Measurements from ENCODE around the gene KCNQ4.

KCNQ4 gene

GRCh38 chr1:40825996-40826395 is 42.4 kb downstream of the KCNQ4 start:
- DNase-seq (ENCODE audit: low spot score): no peak

DNA sequence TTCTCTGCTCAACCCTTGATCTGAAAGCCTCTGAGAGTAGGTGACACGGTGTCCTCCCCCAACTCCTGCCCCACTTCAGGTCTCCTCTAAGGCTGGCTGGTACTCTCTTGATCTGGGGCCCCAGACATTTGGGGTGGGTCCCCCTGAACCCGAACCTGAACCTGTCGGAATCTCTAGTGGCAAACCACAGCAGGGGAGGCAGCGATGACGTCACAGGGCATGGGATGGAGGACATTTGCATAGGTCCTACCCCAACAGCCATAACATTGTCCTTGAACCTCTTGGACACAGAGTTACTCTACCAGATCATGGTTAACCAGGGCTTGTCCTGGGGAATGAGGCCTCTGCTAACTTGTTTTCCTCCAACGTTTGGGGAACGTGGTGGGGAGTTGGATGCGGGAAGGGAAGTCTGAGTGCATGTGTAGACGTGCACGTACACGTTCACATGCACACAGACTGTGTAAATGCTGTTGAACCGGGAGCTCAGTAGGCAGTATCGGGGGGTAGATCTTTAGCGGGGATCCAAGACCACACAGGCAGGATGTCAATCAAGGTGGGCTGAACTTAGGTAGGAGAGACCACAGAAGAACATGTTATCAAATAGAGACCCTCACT is 46.2 kb downstream of the KCNQ4 start:
- H4K91ac ChIP-seq (ENCODE audit: low read depth, low read length, poor library complexity): no peak overlapping the region
- H3K79me1 ChIP-seq (ENCODE audit: low read depth, low read length): no peaks in the 10 kb centered on the region
- H2AFZ ChIP-seq (ENCODE audit: low read length): no peak overlapping the region
- peaks cover 10 to 13% of the 10 kb centered on the region in 2 donors for H3K4me1 ChIP-seq (ENCODE audit: control insufficient read depth in 2 of 2, insufficient read depth in 1 of 2, low read depth in 1 of 2, low read length in 2 of 2)
- H3K27ac ChIP-seq (replicated peaks; ENCODE audit: low read length): no peak overlapping the region
- no peak overlapping the region for H3K9ac ChIP-seq (ENCODE audit: low read depth, low read length, poor library complexity)
- H3K4ac ChIP-seq (ENCODE audit: low read length): no peak overlapping the region
- no CpG with 5 or more reads among the region's 14 CpGs for WGBS, 2 donors (ENCODE audit: extremely low coverage in 2 of 2, insufficient read length in 2 of 2, insufficient replicate concordance in 1 of 2)
- no peaks in the 10 kb centered on the region for H3K36me3 ChIP-seq (replicated peaks in 1 of 2; ENCODE audit: control insufficient read depth in 2 of 2, insufficient read depth in 2 of 2, low read length in 2 of 2)
- H2BK5ac ChIP-seq (ENCODE audit: low read length): peak overlapping the region; percentile 40
- no peak overlapping the region for H3K4me2 ChIP-seq (ENCODE audit: insufficient read depth, low read length, poor library complexity, severe bottlenecking)
- H3K27me3 ChIP-seq (ENCODE audit: control insufficient read depth in 3 of 3, insufficient read depth in 3 of 3, low read depth in 1 of 3, low read length in 3 of 3): peaks cover 0 to 45% (median 2%) of the 10 kb centered on the region in 3 experiments
- H3K18ac ChIP-seq (ENCODE audit: low read length): peak overlapping the region; percentile 5
- H4K8ac ChIP-seq (ENCODE audit: low read depth, low read length): no peak overlapping the region
- H3K4me3 ChIP-seq (ENCODE audit: low read length in 2 of 2): no peak overlapping the region
- peak overlapping the region; percentile 65 for H3K14ac ChIP-seq (ENCODE audit: low read length)
- H2AK5ac ChIP-seq (ENCODE audit: low read depth, low read length): peak overlapping the region; percentile 74
- peak overlapping the region; percentile 16 for H2BK120ac ChIP-seq (ENCODE audit: low read depth, low read length)
- peak overlapping the region; percentile 46 for H2BK15ac ChIP-seq (ENCODE audit: low read length)
- H2BK12ac ChIP-seq (ENCODE audit: low read length): peak overlapping the region; percentile 64
- H3K9me3 ChIP-seq (replicated peaks in 1 of 2; ENCODE audit: control insufficient read depth in 2 of 2, insufficient read depth in 1 of 2, low read depth in 1 of 2, low read length in 2 of 2): peaks cover 2 to 4% of the 10 kb centered on the region in 2 donors
- H3K23ac ChIP-seq (ENCODE audit: low read depth, low read length, poor library complexity): no peak overlapping the region
- DNase-seq (ENCODE audit: low spot score): no peak

More at GRCh38 chr1:40825996-40826395, 42.4 kb downstream of the KCNQ4 start:
- Histone ChIP-seq H3K4me3 (ENCODE audit: low read length in 2 of 2) (no peak overlapping the region), H3K4ac (ENCODE audit: low read length) (peak overlapping the region; percentile 6), H3K18ac (ENCODE audit: low read length) (peak overlapping the region; percentile 73), H2BK120ac (ENCODE audit: low read depth, low read length) (no peak overlapping the region), H3K4me2 (ENCODE audit: insufficient read depth, low read length, poor library complexity, severe bottlenecking) (no peak overlapping the region), H3K9ac (ENCODE audit: low read depth, low read length, poor library complexity) (peak overlapping the region; percentile 50), H2AK5ac (ENCODE audit: low read depth, low read length) (peak overlapping the region; percentile 42), H3K79me1 (ENCODE audit: low read depth, low read length) (no peaks in the 10 kb centered on the region), H3K36me3 (replicated peaks in 1 of 2; ENCODE audit: control insufficient read depth in 2 of 2, insufficient read depth in 2 of 2, low read length in 2 of 2) (no peaks in the 10 kb centered on the region), H3K27me3 (ENCODE audit: control insufficient read depth in 3 of 3, insufficient read depth in 3 of 3, low read depth in 1 of 3, low read length in 3 of 3) (peaks cover 0 to 67% (median 2%) of the 10 kb centered on the region in 3 experiments), H3K4me1 (ENCODE audit: control insufficient read depth in 2 of 2, insufficient read depth in 1 of 2, low read depth in 1 of 2, low read length in 2 of 2) (peaks cover 16 to 34% of the 10 kb centered on the region in 2 donors), H2BK12ac (ENCODE audit: low read length) (peak overlapping the region; percentile 80), H3K9me3 (replicated peaks in 1 of 2; ENCODE audit: control insufficient read depth in 2 of 2, insufficient read depth in 1 of 2, low read depth in 1 of 2, low read length in 2 of 2) (peaks cover 0 to 4% of the 10 kb centered on the region in 2 donors), H3K14ac (ENCODE audit: low read length) (no peak overlapping the region), H2BK5ac (ENCODE audit: low read length) (no peak overlapping the region), H4K8ac (ENCODE audit: low read depth, low read length) (no peak overlapping the region), H4K91ac (ENCODE audit: low read depth, low read length, poor library complexity) (no peak overlapping the region), H3K23ac (ENCODE audit: low read depth, low read length, poor library complexity) (no peak overlapping the region), H3K27ac (replicated peaks; ENCODE audit: low read length) (peak overlapping the region; percentile 82), H2AFZ (ENCODE audit: low read length) (no peak overlapping the region), H2BK15ac (ENCODE audit: low read length) (peak overlapping the region; percentile 7)
- no CpG with 5 or more reads among the region's 5 CpGs for WGBS, 2 donors (ENCODE audit: extremely low coverage in 2 of 2, insufficient read length in 2 of 2, insufficient replicate concordance in 1 of 2)

- Histone ChIP-seq H3K18ac (ENCODE audit: low read length) (no peak overlapping the region), H4K8ac (ENCODE audit: low read depth, low read length) (no peak overlapping the region), H3K4me2 (ENCODE audit: insufficient read depth, low read length, poor library complexity, severe bottlenecking) (no peak overlapping the region), H4K91ac (ENCODE audit: low read depth, low read length, poor library complexity) (no peak overlapping the region), H2AFZ (ENCODE audit: low read length) (no peak overlapping the region), H3K4me1 (ENCODE audit: control insufficient read depth in 2 of 2, insufficient read depth in 1 of 2, low read depth in 1 of 2, low read length in 2 of 2) (peaks cover 2 to 10% of the 10 kb centered on the region in 2 donors), H2AK5ac (ENCODE audit: low read depth, low read length) (peak overlapping the region; percentile 74), H3K9ac (ENCODE audit: low read depth, low read length, poor library complexity) (peak overlapping the region; percentile 24), H3K79me1 (ENCODE audit: low read depth, low read length) (no peaks in the 10 kb centered on the region), H3K36me3 (replicated peaks in 1 of 2; ENCODE audit: control insufficient read depth in 2 of 2, insufficient read depth in 2 of 2, low read length in 2 of 2) (no peaks in the 10 kb centered on the region), H2BK15ac (ENCODE audit: low read length) (peak overlapping the region; percentile 76), H3K4ac (ENCODE audit: low read length) (no peak overlapping the region), H3K27me3 (ENCODE audit: control insufficient read depth in 3 of 3, insufficient read depth in 3 of 3, low read depth in 1 of 3, low read length in 3 of 3) (peaks cover 0 to 48% (median 2%) of the 10 kb centered on the region in 3 experiments), H3K14ac (ENCODE audit: low read length) (no peak overlapping the region), H2BK5ac (ENCODE audit: low read length) (no peak overlapping the region), H3K23ac (ENCODE audit: low read depth, low read length, poor library complexity) (peak overlapping the region; percentile 12), H3K27ac (replicated peaks; ENCODE audit: low read length) (no peak overlapping the region), H3K9me3 (replicated peaks in 1 of 2; ENCODE audit: control insufficient read depth in 2 of 2, insufficient read depth in 1 of 2, low read depth in 1 of 2, low read length in 2 of 2) (peaks cover 2 to 4% of the 10 kb centered on the region in 2 donors), H3K4me3 (ENCODE audit: low read length in 2 of 2) (no peak overlapping the region), H2BK12ac (ENCODE audit: low read length) (no peak overlapping the region), H2BK120ac (ENCODE audit: low read depth, low read length) (peak overlapping the region; percentile 16)
- DNase-seq (ENCODE audit: low spot score): no peak
- WGBS, 2 donors (ENCODE audit: extremely low coverage in 2 of 2, insufficient read length in 2 of 2, insufficient replicate concordance in 1 of 2): no CpG with 5 or more reads among the region's 13 CpGs
These were observed 46.9 kb downstream of the KCNQ4 start for GRCh38 chr1:40830419-40830943.

DNA sequence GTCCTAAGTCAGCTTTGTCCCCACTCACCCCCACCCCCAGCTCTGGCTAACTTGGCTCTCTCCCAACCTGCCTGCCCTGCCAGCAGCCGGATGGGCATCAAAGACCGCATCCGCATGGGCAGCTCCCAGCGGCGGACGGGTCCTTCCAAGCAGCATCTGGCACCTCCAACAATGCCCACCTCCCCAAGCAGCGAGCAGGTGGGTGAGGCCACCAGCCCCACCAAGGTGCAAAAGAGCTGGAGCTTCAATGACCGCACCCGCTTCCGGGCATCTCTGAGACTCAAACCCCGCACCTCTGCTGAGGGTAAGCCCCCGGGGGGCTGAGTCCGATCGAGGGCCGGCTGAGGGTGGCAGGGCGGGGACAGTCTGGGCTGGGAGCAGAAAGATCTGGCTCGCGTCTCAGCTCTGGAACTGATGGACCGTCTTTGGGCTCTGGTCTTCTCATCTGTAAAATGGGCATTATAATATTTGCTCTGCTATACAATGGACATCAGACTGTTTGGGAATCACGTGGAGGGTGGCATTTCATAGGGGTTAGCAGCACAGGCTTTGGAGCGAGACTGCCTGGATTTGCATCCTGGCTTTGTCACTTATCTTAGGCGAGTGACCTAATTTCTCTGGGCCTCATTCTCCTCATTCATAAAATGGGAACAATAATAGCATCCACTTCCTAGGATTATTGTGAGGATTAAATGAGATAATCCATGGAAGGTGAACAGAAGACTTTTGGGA is 47.6 kb downstream of the KCNQ4 start:
- H2AK5ac ChIP-seq (ENCODE audit: low read depth, low read length): peak overlapping the region; percentile 74
- H3K14ac ChIP-seq (ENCODE audit: low read length): no peak overlapping the region
- WGBS, 2 donors (ENCODE audit: extremely low coverage in 2 of 2, insufficient read length in 2 of 2, insufficient replicate concordance in 1 of 2): no CpG with 5 or more reads among the region's 22 CpGs
- peak overlapping the region; percentile 12 for H3K23ac ChIP-seq (ENCODE audit: low read depth, low read length, poor library complexity)
- no peaks in the 10 kb centered on the region for H3K36me3 ChIP-seq (replicated peaks in 1 of 2; ENCODE audit: control insufficient read depth in 2 of 2, insufficient read depth in 2 of 2, low read length in 2 of 2)
- no peak overlapping the region for H4K8ac ChIP-seq (ENCODE audit: low read depth, low read length)
- H3K18ac ChIP-seq (ENCODE audit: low read length): peak overlapping the region; percentile 69
- H2AFZ ChIP-seq (ENCODE audit: low read length): no peak overlapping the region
- H3K4me2 ChIP-seq (ENCODE audit: insufficient read depth, low read length, poor library complexity, severe bottlenecking): no peak overlapping the region
- H2BK15ac ChIP-seq (ENCODE audit: low read length): peak overlapping the region; percentile 76
- H3K9ac ChIP-seq (ENCODE audit: low read depth, low read length, poor library complexity): no peak overlapping the region
- no peak overlapping the region for H2BK120ac ChIP-seq (ENCODE audit: low read depth, low read length)
- H4K91ac ChIP-seq (ENCODE audit: low read depth, low read length, poor library complexity): no peak overlapping the region
- H3K4me3 ChIP-seq (ENCODE audit: low read length in 2 of 2): no peak overlapping the region
- H3K27me3 ChIP-seq (ENCODE audit: control insufficient read depth in 3 of 3, insufficient read depth in 3 of 3, low read depth in 1 of 3, low read length in 3 of 3): peaks cover 0 to 52% (median 2%) of the 10 kb centered on the region in 3 experiments
- no peak overlapping the region for H3K4ac ChIP-seq (ENCODE audit: low read length)
- H3K9me3 ChIP-seq (replicated peaks in 1 of 2; ENCODE audit: control insufficient read depth in 2 of 2, insufficient read depth in 1 of 2, low read depth in 1 of 2, low read length in 2 of 2): peaks cover 2 to 4% of the 10 kb centered on the region in 2 donors
- H3K27ac ChIP-seq (replicated peaks; ENCODE audit: low read length): no peak overlapping the region
- H2BK5ac ChIP-seq (ENCODE audit: low read length): peak overlapping the region; percentile 49
- no peak for DNase-seq (ENCODE audit: low spot score)
- peaks cover 2 to 3% of the 10 kb centered on the region in 2 donors for H3K4me1 ChIP-seq (ENCODE audit: control insufficient read depth in 2 of 2, insufficient read depth in 1 of 2, low read depth in 1 of 2, low read length in 2 of 2)
- H3K79me1 ChIP-seq (ENCODE audit: low read depth, low read length): no peaks in the 10 kb centered on the region
- no peak overlapping the region for H2BK12ac ChIP-seq (ENCODE audit: low read length)

Measured in neuronal stem cell (in vitro differentiated cells).